Endothelial cell of umbilical vein (primary cell): ENCODE results near the gene KIAA1958.

Experiments
- CTCF ChIP-seq, 2 donors: IDR thresholded peaks; 1 replicate in 1 of 2; 2 replicates in 1 of 2; pipeline ENCODE4 v1.5.1; 2011; ENCODE audit warnings: low read length in 2 of 2, mild to moderate bottlenecking in 2 of 2, moderate library complexity in 2 of 2, control low read depth in 1 of 2, inconsistent platforms in 1 of 2, low read depth in 1 of 2; ENCODE audit not compliant: insufficient read depth in 1 of 2; ENCODE audit errors: extremely low read depth in 1 of 2
- EZH2 ChIP-seq: IDR thresholded peaks from 2 replicates; pipeline ENCODE4 v1.6.1; 2012; ENCODE audit warnings: borderline replicate concordance, low read depth, mild to moderate bottlenecking, moderate library complexity, low read length, inconsistent platforms; ENCODE audit not compliant: severe bottlenecking
- FOS ChIP-seq: IDR thresholded peaks from 2 replicates; pipeline ENCODE4 v1.6.1; 2011; ENCODE audit warnings: mild to moderate bottlenecking, low read length, moderate library complexity, borderline replicate concordance; ENCODE audit not compliant: insufficient read depth
- GATA2 ChIP-seq: IDR thresholded peaks from 2 replicates; pipeline ENCODE4 v1.7.0; 2011; ENCODE audit warnings: low read depth, mild to moderate bottlenecking, moderate library complexity, mixed read lengths, low read length; ENCODE audit not compliant: insufficient read length, insufficient read depth
- JUN ChIP-seq: IDR thresholded peaks from 2 replicates; pipeline ENCODE4 v1.6.1; 2011; ENCODE audit warnings: borderline replicate concordance, low read depth; ENCODE audit not compliant: insufficient read length, insufficient read depth
- MAX ChIP-seq: IDR thresholded peaks from 2 replicates; pipeline ENCODE4 v1.6.1; 2011; ENCODE audit not compliant: insufficient read depth, insufficient read length
- POLR2A ChIP-seq: IDR thresholded peaks from 2 replicates; pipeline ENCODE4 v1.6.1; 2012; ENCODE audit warnings: low read depth, mild to moderate bottlenecking, control low read depth, low read length
- POLR2AphosphoS5 ChIP-seq: IDR thresholded peaks from 2 replicates; pipeline ENCODE4 v1.6.1; 2012; ENCODE audit warnings: low read depth, mild to moderate bottlenecking, control low read depth, low read length, moderate library complexity; ENCODE audit not compliant: insufficient read depth

- TF ChIP-seq CTCF (IDR thresholded peaks at IDR 0.05; ENCODE audit: extremely low read depth in 1 of 2, insufficient read depth in 1 of 2, low read depth in 1 of 2, low read length in 2 of 2) (no peak), GATA2 (no peak), MAX (no peak), EZH2 (no peak), FOS (no peak), POLR2A (no peak), POLR2AphosphoS5 (no peak), JUN (no peak)
Observed at GRCh38 chr9:112604790-112605189, 118.2 kb downstream of the KIAA1958 start.
